Kidney (tissue), 14 donors: ENCODE measurements around the gene PIK3CG. TPM values are rescaled to one million over a fixed set of nuclear protein-coding genes. Genes with fewer than 3 reads are reported as not detected.

Experiments
- DNase-seq, 5 donors: peaks; one replicate each; pipeline ENCODE4 v3.0.0-alpha.2; 2013 to 2020
- FAIRE-seq: peaks from 2 replicates; lab custom pipeline; 2012; peaks lifted over from hg19 to GRCh38; lab: Jason Lieb, UNC
- H3K27ac ChIP-seq, 2 donors: one replicate each; pipeline ENCODE4 v1.7.0; 2013; ENCODE audit warnings: low read depth in 2 of 2, low read length in 2 of 2, inconsistent platforms in 1 of 2
- H3K27me3 ChIP-seq: one replicate; pipeline ENCODE4 v1.7.1; 2013; ENCODE audit warnings: low read length, inconsistent platforms; ENCODE audit not compliant: control insufficient read depth, insufficient read depth
- H3K36me3 ChIP-seq, 3 donors: one replicate each; pipeline versions ENCODE4 v1.7.0 to v1.7.1; 2013; ENCODE audit warnings: low read length in 3 of 3, control low read depth in 1 of 3, inconsistent platforms in 1 of 3; ENCODE audit not compliant: insufficient read depth in 3 of 3, control insufficient read depth in 2 of 3
- H3K4me1 ChIP-seq, 3 donors: one replicate each; pipeline versions ENCODE4 v1.7.0 to v1.7.1; 2013; ENCODE audit warnings: low read length in 3 of 3, inconsistent platforms in 1 of 3, low read depth in 1 of 3; ENCODE audit not compliant: control insufficient read depth in 2 of 3, insufficient read depth in 2 of 3
- H3K4me3 ChIP-seq, 3 donors: one replicate each; pipeline versions ENCODE4 v1.7.0 to v1.8.1; 2013; ENCODE audit warnings: low read length in 3 of 3, control low read depth in 1 of 3, inconsistent platforms in 1 of 3
- H3K9ac ChIP-seq, 3 donors: one replicate each; pipeline versions ENCODE4 v1.7.0 to v1.7.1; 2013; ENCODE audit warnings: low read length in 3 of 3, control low read depth in 1 of 3, inconsistent platforms in 1 of 3
- H3K9me3 ChIP-seq, 3 donors: one replicate each; pipeline versions ENCODE4 v1.7.0 to v1.7.1; 2013; ENCODE audit warnings: low read length in 3 of 3, control low read depth in 1 of 3, inconsistent platforms in 1 of 3; ENCODE audit not compliant: control insufficient read depth in 2 of 3, insufficient read depth in 1 of 3
- intact Hi-C: fragments of 100-400 bp; cut with DNase I; formaldehyde crosslinking; loops from one replicate; pipeline ENCODE4 v1.11.1; 2022
- polyA plus RNA-seq: library from polyadenylated mRNA; stranded (reverse); fragments of 350-450 nt; fragmentation: Illumina TruSeq; extraction: RNeasy Lipid Tissue Mini Kit (QIAGEN cat#74804); gene quantifications from one replicate; pipeline ENCODE4 v1.2.3, GENCODE V29; 2014; ENCODE audit warnings: low read depth, low replicate concordance; ENCODE audit not compliant: insufficient read depth
- total RNA-seq: library from RNA; stranded (reverse); fragmentation: NEBNext Ultra II Directional; extraction: Animal tissue kit (Norgen Biotek cat#: 25700); gene quantifications from one replicate; pipeline ENCODE4 v1.2.1, GENCODE V29; 2021
- TF ChIP-seq, protein P1 (sequence below): IDR thresholded peaks from 3 replicates; pipeline ENCODE4 v1.5.1; 2012; ENCODE audit warnings: mild to moderate bottlenecking, moderate library complexity, borderline replicate concordance; ENCODE audit not compliant: insufficient read depth; ENCODE audit errors: extremely low read depth
- donor health status: control.
- donor health status: control.
- donor health status: control.
- donor health status: control.
- donor health status: control.
- donor health status: DM: yes; HTN: yes; CAD: no.
- donor health status: Normal renal cell carcinoma (clear cell type).

Gene PIK3CG
- total and polyA plus RNA-seq, 2 donors from 2014 or later = 0.15 to 8.6 TPM

DNA sequence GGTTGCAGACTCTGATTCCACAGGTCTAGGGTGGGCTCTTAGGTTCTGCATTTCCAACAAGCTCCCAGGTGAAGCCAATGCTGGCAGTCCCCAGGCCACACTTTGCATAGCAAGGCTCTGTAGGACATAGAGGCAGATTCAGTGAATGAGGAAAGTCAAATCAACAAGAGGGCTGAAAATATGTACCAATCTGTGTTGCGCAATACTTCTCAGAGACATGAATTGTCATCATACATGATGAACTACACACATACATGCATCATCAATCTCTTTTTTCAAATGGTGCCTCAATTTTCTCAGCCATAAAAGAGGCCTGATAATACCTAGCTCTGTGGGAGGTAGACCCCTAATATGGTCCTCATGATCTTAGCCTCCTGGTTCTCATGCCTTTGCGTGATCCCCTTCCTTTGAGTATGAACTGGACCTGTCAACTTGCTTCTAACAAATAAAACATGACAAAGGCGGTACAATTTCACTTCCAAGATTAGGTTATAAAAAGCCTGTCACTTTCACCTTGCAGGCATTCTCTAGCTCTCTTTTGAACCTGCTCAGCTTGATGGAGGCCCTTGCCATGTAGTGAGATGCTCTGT, 49.0 kb downstream of the PIK3CG start:
- no peak overlapping the region for H3K9ac ChIP-seq
- intact Hi-C loops = no loop called here
- H3K27ac ChIP-seq = no peak overlapping the region
- no peaks in the 10 kb centered on the region for H3K9me3 ChIP-seq
- no peaks in the 10 kb centered on the region for H3K27me3 ChIP-seq
- no peaks in the 10 kb centered on the region for H3K36me3 ChIP-seq
- no peak overlapping the region for H3K4me3 ChIP-seq
- no peaks in the 10 kb centered on the region for H3K4me1 ChIP-seq
- DNase-seq (no peak), FAIRE-seq (no peak)
- TF ChIP-seq, protein P1, sequence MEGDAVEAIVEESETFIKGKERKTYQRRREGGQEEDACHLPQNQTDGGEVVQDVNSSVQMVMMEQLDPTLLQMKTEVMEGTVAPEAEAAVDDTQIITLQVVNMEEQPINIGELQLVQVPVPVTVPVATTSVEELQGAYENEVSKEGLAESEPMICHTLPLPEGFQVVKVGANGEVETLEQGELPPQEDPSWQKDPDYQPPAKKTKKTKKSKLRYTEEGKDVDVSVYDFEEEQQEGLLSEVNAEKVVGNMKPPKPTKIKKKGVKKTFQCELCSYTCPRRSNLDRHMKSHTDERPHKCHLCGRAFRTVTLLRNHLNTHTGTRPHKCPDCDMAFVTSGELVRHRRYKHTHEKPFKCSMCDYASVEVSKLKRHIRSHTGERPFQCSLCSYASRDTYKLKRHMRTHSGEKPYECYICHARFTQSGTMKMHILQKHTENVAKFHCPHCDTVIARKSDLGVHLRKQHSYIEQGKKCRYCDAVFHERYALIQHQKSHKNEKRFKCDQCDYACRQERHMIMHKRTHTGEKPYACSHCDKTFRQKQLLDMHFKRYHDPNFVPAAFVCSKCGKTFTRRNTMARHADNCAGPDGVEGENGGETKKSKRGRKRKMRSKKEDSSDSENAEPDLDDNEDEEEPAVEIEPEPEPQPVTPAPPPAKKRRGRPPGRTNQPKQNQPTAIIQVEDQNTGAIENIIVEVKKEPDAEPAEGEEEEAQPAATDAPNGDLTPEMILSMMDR = no peak

DNA sequence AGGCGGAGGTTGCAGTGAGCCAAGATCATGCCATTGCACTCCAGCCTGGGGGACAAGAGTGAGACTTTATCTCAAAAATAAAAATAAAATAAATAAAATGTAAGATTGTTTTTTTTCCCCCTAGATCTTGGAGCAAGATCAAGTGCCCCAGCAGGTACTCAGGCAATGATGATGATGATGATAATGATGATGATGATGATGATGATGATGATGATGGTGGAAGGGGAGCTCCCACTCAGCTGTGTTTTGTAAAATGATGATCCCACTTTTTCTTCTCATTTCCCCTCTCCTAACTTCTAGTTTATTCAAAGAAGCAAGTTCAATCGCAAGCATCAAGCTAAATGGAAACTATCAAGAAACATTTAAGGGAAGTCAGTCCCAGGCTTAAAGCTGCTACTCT, 50.3 kb downstream of the PIK3CG start:
- TF ChIP-seq, protein P1 = no peak
- FAIRE-seq = no peak
- H3K27me3 ChIP-seq = no peaks in the 10 kb centered on the region
- H3K4me1 ChIP-seq = no peaks in the 10 kb centered on the region
- no peaks in the 10 kb centered on the region for H3K9me3 ChIP-seq
- no peak overlapping the region for H3K27ac ChIP-seq
- no peaks in the 10 kb centered on the region for H3K36me3 ChIP-seq
- H3K4me3 ChIP-seq = no peak overlapping the region
- intact Hi-C loops = no loop called here
- no peak for DNase-seq
- no peak overlapping the region for H3K9ac ChIP-seq

DNA sequence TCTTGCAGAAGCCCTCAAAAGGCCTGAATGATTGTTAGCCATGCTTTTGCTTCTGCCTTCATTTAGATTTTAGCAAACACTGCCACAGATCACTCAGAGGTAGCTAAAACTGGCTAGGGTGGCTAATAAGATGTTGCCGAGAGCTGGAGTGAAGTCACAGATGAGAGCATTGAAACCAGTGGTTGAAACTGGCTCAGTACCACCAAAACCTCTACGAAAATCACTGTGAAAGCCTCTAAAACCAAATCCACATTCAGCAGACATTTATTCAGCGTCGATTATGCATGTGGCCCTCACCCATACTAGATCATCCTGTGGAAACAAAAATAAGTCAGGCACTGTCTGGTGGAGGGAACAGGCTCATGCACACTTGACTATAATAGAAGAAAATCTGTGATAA, 50.8 kb downstream of the PIK3CG start:
- no peaks in the 10 kb centered on the region for H3K4me1 ChIP-seq
- no peaks in the 10 kb centered on the region for H3K27me3 ChIP-seq
- no peaks in the 10 kb centered on the region for H3K36me3 ChIP-seq
- TF ChIP-seq, protein P1 = no peak
- no peak overlapping the region for H3K9ac ChIP-seq
- H3K9me3 ChIP-seq = no peaks in the 10 kb centered on the region
- no peak overlapping the region for H3K4me3 ChIP-seq
- no peak overlapping the region for H3K27ac ChIP-seq
- FAIRE-seq (no peak), DNase-seq (no peak)
- intact Hi-C loops = no loop called here

DNA sequence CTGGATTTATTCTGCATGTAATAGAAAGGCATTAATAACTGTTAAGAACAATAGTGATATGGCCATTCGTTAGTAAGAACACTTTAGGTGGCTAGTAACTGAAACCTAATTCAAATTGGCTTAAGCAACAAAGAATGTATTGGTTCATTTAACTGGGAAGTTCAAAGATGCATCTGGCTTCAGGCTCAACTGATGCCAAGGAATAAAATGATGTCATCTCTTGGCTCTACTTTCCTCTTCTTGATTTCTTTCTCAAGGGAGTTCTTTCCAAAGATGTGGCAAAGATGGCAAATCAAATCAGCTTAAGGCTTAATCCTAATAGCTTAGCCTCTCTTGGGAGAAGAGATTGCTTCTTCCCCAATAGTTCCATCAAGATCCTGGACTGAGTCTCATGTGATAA, 51.6 kb downstream of the PIK3CG start:
- H3K4me1 ChIP-seq = no peaks in the 10 kb centered on the region
- H3K27me3 ChIP-seq = no peaks in the 10 kb centered on the region
- no peaks in the 10 kb centered on the region for H3K9me3 ChIP-seq
- FAIRE-seq = no peak
- H3K9ac ChIP-seq = no peak overlapping the region
- H3K4me3 ChIP-seq = no peak overlapping the region
- TF ChIP-seq, protein P1 = no peak
- intact Hi-C loops = no loop called here
- no peak for DNase-seq
- H3K36me3 ChIP-seq = no peaks in the 10 kb centered on the region
- no peak overlapping the region for H3K27ac ChIP-seq
